ENCODE data around the gene PGM5. TPM values are rescaled to one million over a fixed set of nuclear protein-coding genes. Genes with fewer than 3 reads are reported as not detected.

Gene PGM5
- total and polyA plus RNA-seq, 4 donors = 4.3 to 51.7 (median 12.0) TPM

DNA sequence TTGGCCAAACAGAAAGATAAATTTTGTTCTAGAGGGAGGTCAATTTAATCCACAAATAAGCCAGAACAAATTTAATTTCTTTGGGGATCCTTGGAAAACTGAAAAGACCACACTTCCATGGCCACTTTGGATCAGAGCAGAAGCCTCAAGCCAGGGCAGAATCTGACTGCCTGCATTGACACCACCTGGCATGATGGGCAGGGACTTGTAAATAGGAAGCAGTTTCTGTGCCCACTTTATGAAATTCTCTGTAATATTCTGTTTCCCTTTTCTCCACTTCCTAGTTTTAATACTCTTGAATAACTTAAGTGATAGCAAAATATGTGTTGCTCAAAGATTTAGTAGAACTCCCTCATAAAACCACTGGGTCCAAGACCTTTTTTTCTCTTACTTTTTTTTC lies 191.0 kb downstream of the PGM5 start:
- no peak for ATAC-seq (ENCODE audit: insufficient read depth, low FRiP score)
- DNase-seq = no peak
- Histone ChIP-seq H3K27ac (ENCODE audit: low read depth in 1 of 2, low read length in 1 of 2) (no peak overlapping the region), H3K4me1 (ENCODE audit: control insufficient read depth in 5 of 5, insufficient read depth in 5 of 5, low read length in 5 of 5) (peaks cover 0 to 6% (median 0%) of the 10 kb centered on the region in 5 donors), H3K9ac (ENCODE audit: insufficient read depth in 1 of 2, low read length in 2 of 2) (no peak overlapping the region), H3K36me3 (ENCODE audit: control insufficient read depth in 4 of 4, insufficient read depth in 4 of 4, low read length in 4 of 4) (no peaks in the 10 kb centered on the region), H3K27me3 (ENCODE audit: control insufficient read depth in 3 of 3, insufficient read depth in 3 of 3, low read length in 2 of 3) (no peaks in the 10 kb centered on the region), H3K4me3 (no peak overlapping the region), H3K9me3 (ENCODE audit: control insufficient read depth in 4 of 4, insufficient read depth in 3 of 4, low read length in 3 of 4) (no peaks in the 10 kb centered on the region)
- TF ChIP-seq, protein P1, sequence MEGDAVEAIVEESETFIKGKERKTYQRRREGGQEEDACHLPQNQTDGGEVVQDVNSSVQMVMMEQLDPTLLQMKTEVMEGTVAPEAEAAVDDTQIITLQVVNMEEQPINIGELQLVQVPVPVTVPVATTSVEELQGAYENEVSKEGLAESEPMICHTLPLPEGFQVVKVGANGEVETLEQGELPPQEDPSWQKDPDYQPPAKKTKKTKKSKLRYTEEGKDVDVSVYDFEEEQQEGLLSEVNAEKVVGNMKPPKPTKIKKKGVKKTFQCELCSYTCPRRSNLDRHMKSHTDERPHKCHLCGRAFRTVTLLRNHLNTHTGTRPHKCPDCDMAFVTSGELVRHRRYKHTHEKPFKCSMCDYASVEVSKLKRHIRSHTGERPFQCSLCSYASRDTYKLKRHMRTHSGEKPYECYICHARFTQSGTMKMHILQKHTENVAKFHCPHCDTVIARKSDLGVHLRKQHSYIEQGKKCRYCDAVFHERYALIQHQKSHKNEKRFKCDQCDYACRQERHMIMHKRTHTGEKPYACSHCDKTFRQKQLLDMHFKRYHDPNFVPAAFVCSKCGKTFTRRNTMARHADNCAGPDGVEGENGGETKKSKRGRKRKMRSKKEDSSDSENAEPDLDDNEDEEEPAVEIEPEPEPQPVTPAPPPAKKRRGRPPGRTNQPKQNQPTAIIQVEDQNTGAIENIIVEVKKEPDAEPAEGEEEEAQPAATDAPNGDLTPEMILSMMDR (IDR thresholded peaks at IDR 0.05; ENCODE audit: control extremely low read depth, extremely low read depth) = no peak

DNA sequence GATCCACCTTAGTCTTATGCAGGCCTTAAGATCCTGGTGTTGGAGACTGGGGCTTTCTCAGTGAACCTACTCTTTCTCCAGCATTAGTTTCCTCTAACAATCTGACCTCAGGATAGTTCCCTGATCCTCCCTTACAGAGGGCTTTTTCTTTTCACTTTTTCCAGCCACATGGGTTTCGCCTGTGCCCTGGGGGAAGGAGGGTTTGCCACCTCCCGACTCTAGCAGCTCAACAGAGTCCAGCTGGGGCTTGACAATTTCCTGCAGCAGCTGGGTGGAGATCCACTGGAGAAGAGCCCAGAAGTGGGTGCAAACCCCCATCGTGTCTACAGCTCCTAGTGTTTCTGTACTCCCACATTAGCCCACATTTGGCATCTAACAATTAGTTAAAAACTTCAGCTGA lies 191.8 kb downstream of the PGM5 start:
- no peak overlapping the region for H3K9ac ChIP-seq (ENCODE audit: insufficient read depth in 1 of 2, low read length in 2 of 2)
- no peak for DNase-seq
- H3K27me3 ChIP-seq (ENCODE audit: control insufficient read depth in 3 of 3, insufficient read depth in 3 of 3, low read length in 2 of 3) = no peaks in the 10 kb centered on the region
- peak overlapping the region in 1 of 2 donors; percentile 9 for H3K27ac ChIP-seq (ENCODE audit: low read depth in 1 of 2, low read length in 1 of 2)
- no peaks in the 10 kb centered on the region for H3K9me3 ChIP-seq (ENCODE audit: control insufficient read depth in 4 of 4, insufficient read depth in 3 of 4, low read length in 3 of 4)
- no peak for ATAC-seq (ENCODE audit: insufficient read depth, low FRiP score)
- TF ChIP-seq, protein P1 (IDR thresholded peaks at IDR 0.05; ENCODE audit: control extremely low read depth, extremely low read depth) = no peak
- H3K36me3 ChIP-seq (ENCODE audit: control insufficient read depth in 4 of 4, insufficient read depth in 4 of 4, low read length in 4 of 4) = no peaks in the 10 kb centered on the region
- H3K4me1 ChIP-seq (ENCODE audit: control insufficient read depth in 5 of 5, insufficient read depth in 5 of 5, low read length in 5 of 5) = peaks cover 0 to 6% (median 0%) of the 10 kb centered on the region in 5 donors
- H3K4me3 ChIP-seq = no peak overlapping the region
- 45 to 48% methylated on average over 3 of the region's 3 CpGs for WGBS, 2 donors

DNA sequence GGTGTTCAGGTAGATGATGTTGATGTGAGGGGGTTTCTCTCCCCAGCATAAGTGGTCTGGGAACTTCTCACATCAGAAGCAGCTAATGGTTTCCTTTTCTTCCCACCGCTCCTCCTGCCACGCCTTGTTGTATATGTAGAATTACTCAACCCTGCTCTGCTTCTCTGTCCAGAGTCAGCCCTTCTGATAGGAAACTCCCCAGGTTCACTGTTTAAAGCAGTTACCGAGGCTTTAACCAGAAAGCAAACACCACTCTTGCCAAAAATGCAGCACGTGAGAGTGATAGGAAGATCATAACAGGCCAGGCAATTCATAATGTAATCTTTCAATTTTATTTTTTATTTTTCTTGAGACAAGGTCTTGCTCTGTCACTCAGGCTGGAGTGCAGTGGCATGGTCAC lies 194.8 kb downstream of the PGM5 start:
- no peak for ATAC-seq (ENCODE audit: insufficient read depth, low FRiP score)
- TF ChIP-seq, protein P1 (IDR thresholded peaks at IDR 0.05; ENCODE audit: control extremely low read depth, extremely low read depth) = no peak
- Histone ChIP-seq H3K27me3 (ENCODE audit: control insufficient read depth in 3 of 3, insufficient read depth in 3 of 3, low read length in 2 of 3) (no peaks in the 10 kb centered on the region), H3K9ac (ENCODE audit: insufficient read depth in 1 of 2, low read length in 2 of 2) (no peak overlapping the region), H3K9me3 (ENCODE audit: control insufficient read depth in 4 of 4, insufficient read depth in 3 of 4, low read length in 3 of 4) (no peaks in the 10 kb centered on the region), H3K4me3 (no peak overlapping the region), H3K27ac (ENCODE audit: low read depth in 1 of 2, low read length in 1 of 2) (peak overlapping the region in 1 of 2 donors; percentile 0), H3K36me3 (ENCODE audit: control insufficient read depth in 4 of 4, insufficient read depth in 4 of 4, low read length in 4 of 4) (no peaks in the 10 kb centered on the region), H3K4me1 (ENCODE audit: control insufficient read depth in 5 of 5, insufficient read depth in 5 of 5, low read length in 5 of 5) (peaks cover 0 to 11% (median 0%) of the 10 kb centered on the region in 5 donors)
- DNase-seq = no peak
- WGBS, 2 donors = 24 to 37% methylated on average over 4 of the region's 4 CpGs

Measured in lung (tissue), 12 donors.